GM19395 (cell line): ENCODE measurements around the gene RAB17.

ENCODE experiments used
- ATAC-seq: cut with Tn5 transposase; IDR thresholded peaks from one replicate; pipeline ENCODE4 v1.9.1; 2021; ENCODE audit warnings: mild to moderate bottlenecking, moderate library complexity; ENCODE audit not compliant: unreplicated experiment

The RAB17 gene, protein sequence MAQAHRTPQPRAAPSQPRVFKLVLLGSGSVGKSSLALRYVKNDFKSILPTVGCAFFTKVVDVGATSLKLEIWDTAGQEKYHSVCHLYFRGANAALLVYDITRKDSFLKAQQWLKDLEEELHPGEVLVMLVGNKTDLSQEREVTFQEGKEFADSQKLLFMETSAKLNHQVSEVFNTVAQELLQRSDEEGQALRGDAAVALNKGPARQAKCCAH

GRCh38 chr2:237590272-237591140 lies at the start of gene RAB17:
Gene RAB17 (minus strand): TSS chr2:237590734. CDS start chr2:237586154, 4,580 bp downstream.
- no peak for ATAC-seq

DNA sequence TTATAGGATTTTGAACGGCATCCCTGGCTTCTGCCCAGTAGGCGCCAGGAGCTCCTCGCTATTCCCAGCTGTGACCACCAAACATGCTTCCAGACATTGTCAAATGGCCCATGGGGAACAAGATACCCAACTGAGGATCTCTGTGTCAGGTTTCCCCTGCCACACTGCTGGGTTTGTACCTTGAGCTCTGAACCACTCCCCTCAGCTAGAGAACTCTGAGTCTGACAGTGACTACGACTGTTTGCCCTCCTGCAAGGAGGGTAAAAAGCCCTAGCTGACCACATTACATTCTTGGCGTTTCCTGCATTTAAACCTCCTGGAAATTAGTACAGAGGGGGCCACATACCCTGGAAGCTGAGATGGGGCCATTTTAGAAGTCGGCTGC lies 49.3 kb upstream of the RAB17 start:
- no peak for ATAC-seq

DNA sequence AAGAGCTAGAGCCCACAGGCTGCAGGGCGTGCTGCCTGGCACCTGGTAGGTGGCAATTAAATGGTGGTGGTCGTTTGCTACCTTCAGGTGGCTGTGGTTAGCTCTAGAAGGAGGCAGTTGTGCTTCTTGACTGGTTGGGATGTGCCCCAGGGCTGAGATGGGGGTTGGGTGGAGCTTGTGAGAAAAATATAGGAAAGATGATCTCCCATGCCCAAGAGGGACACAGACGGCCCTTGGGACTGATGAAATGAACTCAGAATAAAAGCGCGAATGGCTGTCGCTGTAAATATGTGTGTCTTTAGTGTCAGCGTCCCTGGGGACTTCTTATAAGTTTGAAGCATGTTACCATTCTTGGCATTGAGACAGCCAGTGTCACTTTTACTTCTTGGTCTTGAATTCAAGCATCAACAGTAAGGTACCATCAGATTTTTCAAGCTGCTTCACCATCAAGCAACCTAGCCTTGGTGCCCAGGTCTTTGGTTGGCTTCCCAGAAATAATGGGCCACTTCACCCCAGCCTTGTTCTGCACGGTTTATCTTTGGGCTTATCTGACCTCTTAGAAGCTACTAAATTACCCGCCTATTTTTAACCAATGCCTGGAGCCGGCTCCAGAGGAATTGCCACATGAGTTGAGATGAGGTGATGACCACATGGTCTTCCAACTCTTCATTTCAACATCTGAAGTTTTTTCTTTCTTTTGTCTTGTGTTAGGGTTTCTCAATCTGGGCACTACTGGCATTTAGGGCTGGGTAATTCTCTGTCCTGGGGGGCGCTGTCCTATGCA lies 48.7 kb upstream of the RAB17 start:
- ATAC-seq: no peak

DNA sequence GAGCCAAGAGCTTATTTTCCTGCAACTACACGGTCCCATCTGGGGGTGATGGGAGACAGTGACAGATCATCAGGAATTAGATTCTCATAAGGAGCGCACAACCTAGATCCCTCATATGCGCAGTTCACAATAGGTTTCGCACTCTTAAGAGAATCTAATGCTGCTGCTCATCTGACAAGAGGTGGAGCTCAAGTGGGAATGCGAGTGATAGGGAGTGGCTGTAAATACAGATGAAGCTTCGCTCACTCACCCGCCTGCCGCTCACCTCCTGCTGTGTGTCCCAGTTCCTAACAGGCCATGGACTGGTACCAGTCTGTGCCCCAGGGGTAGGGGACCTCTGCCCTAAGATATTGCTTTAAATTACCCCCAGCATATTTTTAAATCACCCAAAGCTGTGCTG lies 47.6 kb upstream of the RAB17 start:
- no peak for ATAC-seq

DNA sequence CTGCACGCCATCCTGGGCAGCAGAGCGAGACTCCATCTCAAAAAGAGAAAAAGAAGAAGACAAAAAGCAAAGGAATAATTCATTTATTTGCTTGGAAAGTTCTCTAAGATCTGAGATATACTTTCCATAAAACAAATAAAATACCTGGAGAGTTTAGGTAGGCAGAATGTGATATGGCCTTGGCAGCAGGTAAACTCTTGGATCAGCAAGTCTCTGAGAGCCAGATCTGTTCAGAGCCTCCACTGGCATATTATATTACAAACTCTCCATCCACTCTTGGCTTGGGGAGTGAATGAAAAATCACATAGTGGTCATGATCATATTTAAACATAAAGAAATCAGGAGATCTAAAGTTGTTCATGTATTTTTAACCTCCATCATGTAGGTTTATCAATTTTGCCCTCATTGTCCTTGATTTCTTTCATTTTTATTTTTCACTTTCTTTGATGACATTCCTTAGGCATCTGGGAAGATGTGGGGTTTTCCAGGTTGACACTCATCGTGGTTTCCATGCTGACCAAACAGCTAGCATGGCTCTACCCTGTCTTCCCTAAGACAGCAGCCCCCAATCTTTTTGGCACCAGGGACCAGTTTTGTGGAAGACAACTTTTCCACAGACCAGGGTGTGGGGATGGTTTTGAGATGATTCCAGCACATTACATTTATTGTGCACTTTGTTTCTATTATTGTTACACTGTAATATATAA lies 47.0 kb upstream of the RAB17 start:
- ATAC-seq: no peak

GRCh38 chr2:237636578-237636977 lies 46.0 kb upstream of the RAB17 start:
- ATAC-seq: no peak

- ATAC-seq: no peak
Observed at GRCh38 chr2:237633061-237633561, 42.6 kb upstream of the RAB17 start.

DNA sequence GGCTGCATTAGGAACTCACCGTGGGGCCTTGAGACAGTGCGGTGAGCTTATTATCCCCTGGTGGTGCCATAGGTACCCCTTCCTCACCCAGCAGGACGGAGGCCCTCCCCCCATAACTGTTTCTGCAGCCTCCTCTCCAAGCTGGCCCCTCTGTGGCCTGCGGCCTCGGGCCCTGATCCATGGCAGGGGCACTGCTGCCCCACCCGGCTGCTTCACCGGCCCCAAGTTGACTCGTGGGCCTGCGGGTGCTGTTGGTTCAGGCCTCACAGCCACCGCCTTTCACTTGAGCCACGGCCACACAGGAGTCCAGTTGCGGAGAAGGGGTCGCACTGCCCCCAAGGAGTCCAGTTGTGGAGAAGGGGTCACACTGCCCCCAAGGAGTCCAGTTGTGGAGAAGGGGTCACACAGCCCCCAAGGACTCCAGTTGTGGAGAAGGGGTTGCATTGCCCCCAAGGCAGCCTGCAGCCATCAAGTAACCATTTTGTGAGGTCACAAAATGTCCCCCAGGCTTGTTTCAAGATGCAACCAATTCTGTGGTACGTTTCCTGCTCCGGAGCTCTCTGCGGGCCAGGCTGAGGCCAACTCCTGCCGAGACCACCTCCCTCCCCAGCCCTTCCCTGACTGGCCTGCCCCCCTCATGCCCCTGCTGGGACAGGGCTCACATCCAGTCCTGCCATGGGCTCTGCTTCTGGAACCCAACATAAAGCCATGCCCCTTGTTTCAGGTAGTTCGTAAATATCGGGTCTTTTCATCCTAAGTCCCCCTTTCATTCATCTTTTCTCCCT lies 41.5 kb upstream of the RAB17 start:
- ATAC-seq: no peak

- ATAC-seq: no peak
Observed at GRCh38 chr2:237631007-237631785, 40.7 kb upstream of the RAB17 start.

- no peak for ATAC-seq
Observed at GRCh38 chr2:237630216-237631000, 39.9 kb upstream of the RAB17 start.

DNA sequence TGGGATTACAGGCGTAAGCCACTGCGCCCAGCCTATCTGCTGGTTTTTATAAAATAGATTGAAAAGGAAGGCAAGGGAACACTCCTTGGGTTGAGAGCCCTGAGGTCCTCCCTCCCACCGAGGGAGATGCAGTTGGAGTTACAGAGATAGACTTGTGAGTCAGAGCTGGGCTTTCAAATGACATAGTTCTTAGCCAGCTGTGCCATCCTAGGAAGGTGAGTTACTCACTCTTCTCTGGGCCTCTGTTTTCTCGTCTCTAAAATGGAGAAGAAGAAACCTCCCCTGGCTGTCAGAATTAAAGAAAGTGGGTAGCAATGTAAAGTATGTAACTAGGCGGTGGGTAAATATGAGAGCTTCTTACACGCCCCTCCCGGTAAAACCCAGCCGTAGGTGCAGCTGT lies 39.2 kb upstream of the RAB17 start:
- no peak for ATAC-seq

DNA sequence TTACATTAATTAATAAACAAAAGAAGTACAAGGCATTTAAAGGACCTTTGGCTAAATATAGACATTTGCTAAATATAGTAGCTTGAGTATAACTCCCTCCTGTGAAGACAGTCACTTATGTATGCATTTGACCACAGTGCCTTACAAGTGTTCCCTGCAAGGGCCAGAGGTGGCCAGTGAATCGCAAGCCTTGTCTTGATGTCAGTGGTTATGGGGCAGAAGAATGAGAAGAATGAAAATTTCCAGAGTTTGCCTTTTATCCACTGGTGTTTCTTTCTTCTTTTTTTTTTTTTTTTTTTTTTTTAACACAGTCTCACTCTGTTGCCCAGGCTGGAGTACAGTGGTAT lies 38.6 kb upstream of the RAB17 start:
- no peak for ATAC-seq

DNA sequence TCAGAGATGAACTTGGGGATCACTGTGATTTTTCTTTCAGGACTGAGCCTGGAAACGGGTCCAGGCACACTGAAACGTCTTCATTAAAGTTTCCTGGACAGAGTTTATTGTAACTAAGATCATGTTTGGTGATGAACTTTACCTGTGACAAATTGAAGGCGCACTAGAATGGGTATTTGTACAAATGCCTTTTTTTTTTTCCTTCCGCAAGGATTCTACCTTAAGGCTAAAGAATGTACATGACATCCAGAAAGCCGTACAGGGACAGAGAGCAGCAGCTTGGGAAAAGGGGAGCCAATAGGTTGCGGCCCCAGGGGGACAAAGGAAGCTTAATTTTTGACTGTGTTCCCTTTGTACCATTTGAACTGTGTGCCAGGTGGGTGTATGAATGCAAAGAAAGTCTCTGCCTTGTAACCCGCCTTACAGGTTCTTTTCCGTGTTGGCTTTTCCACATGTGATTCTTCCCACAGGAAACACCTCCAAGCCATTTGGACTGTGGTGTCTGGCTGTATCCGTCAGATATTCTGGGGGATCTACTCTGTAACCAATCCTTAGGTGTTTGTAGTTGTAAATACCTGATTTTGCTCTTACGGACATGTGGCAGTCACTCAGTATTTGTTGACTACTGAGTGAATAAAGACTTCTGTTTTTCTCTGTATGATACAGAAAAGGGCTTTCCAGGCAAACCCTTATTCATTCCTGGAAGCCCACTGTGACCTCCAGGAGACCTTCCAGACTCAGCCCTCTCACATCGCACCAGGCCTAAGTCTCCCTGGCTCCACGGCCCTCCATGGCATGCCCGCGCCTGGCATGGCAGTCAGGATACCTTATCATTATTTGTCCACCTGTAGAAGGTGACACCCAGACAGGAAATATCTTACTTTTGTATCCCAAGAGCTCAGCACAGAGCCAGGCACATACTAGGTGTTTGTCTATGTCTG lies 38.0 kb upstream of the RAB17 start:
- ATAC-seq: no peak

GRCh38 chr2:237627441-237628246 lies 37.1 kb upstream of the RAB17 start, which contains the start of gene LRRFIP1:
Gene LRRFIP1 (plus strand): TSS chr2:237627587. CDS start chr2:237627645, 58 bp downstream.
- ATAC-seq: no peak

DNA sequence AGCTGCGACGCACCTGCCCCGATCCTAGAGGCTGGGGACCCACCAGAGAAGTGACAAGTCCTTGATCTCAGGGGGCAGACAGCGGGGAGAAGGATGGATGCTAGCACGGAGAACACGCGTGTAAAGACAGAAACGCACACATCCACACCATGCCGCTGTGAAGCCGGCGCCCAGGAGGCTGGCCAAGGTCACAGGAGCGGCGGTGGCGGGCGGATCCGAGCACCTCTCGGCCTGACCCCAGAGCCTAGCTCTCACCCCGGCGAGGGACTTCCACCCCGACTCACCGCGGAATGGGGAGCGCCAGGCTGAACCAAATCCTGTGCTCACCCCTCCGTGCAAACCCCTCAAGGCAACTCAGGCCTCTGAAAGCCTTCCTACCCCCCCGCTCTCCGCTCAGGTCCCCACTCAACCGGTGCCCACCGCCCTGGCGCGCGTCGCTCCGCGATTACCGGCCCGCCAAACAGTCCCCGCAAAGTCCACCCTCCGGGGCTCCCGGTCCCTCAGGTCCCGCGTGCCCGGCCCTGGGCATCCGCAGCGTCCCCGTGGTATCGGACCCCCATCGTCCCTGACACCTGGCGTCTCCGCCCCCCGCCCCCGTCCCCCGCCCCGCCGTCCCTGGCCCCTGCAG lies 36.4 kb upstream of the RAB17 start:
- no peak for ATAC-seq

DNA sequence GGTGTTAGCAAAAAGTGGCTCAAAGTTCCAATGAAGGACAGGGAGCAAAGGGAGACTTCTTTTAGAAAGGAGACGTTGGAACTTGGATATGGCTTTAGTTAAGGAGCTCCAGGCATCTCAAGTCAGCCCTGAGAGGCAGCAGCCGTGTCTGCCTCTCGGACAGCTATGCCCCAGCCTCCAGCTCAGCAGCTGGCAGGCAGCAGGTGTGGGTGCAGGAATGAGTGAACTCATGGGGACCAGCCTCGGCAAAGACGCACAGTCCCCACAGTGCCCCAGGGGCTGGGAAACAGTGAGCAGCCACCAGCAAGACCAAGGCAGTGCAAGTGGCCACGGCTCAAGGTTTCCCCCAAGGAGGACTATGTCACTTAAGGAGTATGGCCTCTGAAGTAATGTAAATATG lies 35.2 kb upstream of the RAB17 start:
- ATAC-seq: no peak
